GM19238 (cell line): ENCODE data around the gene SPANXN2.
"Not testable (repeated sequence)": the region's sequence is repeated elsewhere in the genome, so short reads cannot be mapped to it uniquely, and the experiment has no call there.

Experiments
- DNase-seq: peaks from one replicate; pipeline ENCODE4 v3.0.0; 2011; ENCODE audit warnings: low spot score; ENCODE audit not compliant: insufficient read length

SPANXN2 gene, protein sequence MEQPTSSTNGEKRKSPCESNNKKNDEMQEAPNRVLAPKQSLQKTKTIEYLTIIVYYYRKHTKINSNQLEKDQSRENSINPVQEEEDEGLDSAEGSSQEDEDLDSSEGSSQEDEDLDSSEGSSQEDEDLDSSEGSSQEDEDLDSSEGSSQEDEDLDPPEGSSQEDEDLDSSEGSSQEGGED

GRCh38 chrX:143720652-143721051, at the start of gene SPANXN2:
Gene SPANXN2 (minus strand): TSS chrX:143720752. CDS start chrX:143720668, 84 bp downstream.
- not testable (repeated sequence) for DNase-seq

- DNase-seq: no peak
Observed at GRCh38 chrX:143768976-143769375, 48.4 kb upstream of the SPANXN2 start.

DNA sequence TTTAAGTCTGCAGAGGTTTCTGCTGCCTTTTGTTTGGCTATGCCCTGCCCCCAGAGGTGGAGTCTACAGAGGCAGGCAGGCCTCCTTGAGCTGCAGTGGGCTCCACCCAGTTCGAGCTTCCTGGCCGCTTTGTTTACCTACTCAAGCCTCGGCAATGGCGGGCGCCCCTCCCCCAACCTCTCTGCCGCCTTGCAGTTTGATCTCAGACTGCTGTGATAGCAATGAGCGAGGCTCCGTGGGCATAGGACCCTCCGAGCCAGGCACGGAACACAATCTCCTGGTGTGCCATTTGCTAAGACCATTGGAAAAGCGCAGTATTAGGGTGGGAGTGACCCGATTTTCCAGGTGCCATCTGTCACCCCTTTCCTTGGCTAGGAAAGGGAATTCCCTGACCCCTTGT, 47.2 kb upstream of the SPANXN2 start:
- not testable (repeated sequence) for DNase-seq

DNA sequence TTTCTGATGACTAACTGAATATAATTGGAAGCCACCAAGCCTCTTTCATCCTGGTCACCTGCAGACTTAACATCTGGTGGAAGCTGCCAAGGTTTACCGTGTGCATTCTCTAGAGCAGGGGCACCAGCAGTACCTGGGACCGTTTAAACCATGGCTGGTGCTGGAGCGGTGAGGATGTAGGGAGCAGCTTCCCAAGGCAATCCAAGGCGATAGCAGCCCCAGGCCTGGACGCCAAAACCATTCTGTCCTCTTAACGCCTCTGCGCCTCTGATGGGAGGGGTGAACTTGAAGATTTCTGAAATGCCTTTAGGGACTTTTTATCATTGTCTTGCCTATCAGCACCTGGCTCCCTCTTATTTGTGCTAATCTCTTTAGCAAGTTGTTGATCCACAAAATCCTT, 37.3 kb upstream of the SPANXN2 start:
- no peak for DNase-seq

- DNase-seq: no peak
Observed at GRCh38 chrX:143757375-143757774, 36.8 kb upstream of the SPANXN2 start.

GRCh38 chrX:143754183-143754582, 33.6 kb upstream of the SPANXN2 start:
- no peak for DNase-seq

GRCh38 chrX:143733866-143734265, 13.3 kb upstream of the SPANXN2 start:
- no peak for DNase-seq

DNA sequence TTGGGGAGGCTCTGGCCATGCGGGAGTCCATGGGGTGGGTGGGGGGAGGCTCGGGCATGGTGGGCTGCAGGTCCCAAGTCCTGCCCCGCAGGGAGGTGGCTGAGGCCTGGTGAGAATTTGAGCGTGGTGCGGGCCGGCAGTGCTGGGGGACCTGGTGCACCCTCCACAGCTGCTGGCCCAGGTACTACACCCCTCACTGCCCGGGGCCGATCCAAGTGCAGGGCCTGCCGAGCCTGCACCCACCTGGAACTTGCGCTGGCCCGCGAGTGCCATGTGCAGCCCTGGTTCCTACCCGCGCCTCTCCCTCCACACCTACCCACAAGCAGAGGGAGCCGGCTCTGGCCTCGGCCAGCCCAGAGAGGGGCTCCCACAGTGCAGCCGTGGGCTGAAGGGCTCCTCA, 5.7 kb upstream of the SPANXN2 start:
- DNase-seq: no peak

GRCh38 chrX:143701460-143701859, 19.1 kb downstream of the SPANXN2 start:
- DNase-seq: no peak

DNA sequence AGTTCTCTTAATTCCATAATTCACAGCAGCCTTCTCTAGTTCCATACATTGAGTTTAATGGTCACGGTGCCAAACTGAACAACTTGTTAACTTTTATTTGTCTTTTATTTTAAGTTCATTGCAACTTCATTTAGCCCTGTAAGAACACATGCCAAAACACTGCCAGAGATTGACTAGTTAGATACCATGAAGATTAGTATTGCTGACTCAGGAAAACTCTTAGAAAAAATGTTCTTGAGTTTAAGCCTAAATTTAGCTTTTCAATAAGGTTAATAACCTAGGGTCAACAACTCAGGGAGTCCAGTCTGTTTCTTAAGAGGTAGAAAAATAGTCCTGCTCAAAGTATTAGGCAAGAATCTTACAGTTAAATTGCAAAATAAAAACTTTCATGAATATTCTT, 25.7 kb downstream of the SPANXN2 start:
- DNase-seq: no peak

- no peak for DNase-seq
Observed at GRCh38 chrX:143683486-143683885, 37.1 kb downstream of the SPANXN2 start.

DNA sequence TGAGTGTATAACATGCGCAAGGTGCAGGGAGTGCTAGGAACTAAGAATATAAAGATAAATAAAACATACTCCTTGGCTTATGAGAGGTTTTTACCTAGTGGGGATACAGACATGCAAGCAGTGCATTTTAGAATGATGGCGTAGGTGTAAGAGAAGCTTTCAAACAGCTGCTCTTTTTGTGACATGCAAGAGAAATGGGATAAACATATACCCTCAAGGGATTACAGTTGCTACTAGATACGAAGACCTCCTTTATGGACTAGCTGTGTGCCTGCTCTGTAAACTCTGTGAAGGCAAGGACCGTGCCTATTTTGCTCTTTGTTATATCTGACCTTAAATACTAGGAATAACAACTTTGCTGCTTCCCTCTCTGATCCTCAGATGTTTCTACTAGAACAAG, 45.6 kb downstream of the SPANXN2 start:
- no peak for DNase-seq

- DNase-seq: no peak
Observed at GRCh38 chrX:143669395-143669794, 51.2 kb downstream of the SPANXN2 start.

- no peak for DNase-seq
Observed at GRCh38 chrX:143664302-143664701, 56.2 kb downstream of the SPANXN2 start.

GRCh38 chrX:143663755-143664154, 56.8 kb downstream of the SPANXN2 start:
- no peak for DNase-seq
